Measurements from ENCODE around the gene IL34. TPM values are rescaled to one million over a fixed set of nuclear protein-coding genes. Genes with fewer than 3 reads are reported as not detected.

The IL34 gene
- total RNA-seq, 1 donor from 2014 or later = 6.1 TPM

- Histone ChIP-seq H3K36me3 (no peaks in the 10 kb centered on the region), H3K4me3 (no peak overlapping the region), H3K4me1 (peaks cover 86% of the 10 kb centered on the region), H3K27me3 (no peaks in the 10 kb centered on the region), H3K9me3 (no peaks in the 10 kb centered on the region), H3K27ac (peak overlapping the region; percentile 98)
- intact Hi-C loops (cut with DNase I) = no loop called here
- no peak for DNase-seq (ENCODE audit: extremely low spot score in 2 of 2)
- TF ChIP-seq POLR2AphosphoS5 (IDR thresholded peaks at IDR 0.05; ENCODE audit: insufficient read depth in 1 of 2, low read depth in 1 of 2) = no peak
- TF ChIP-seq POLR2A (IDR thresholded peaks at IDR 0.05) = no peak
- TF ChIP-seq, protein P1, sequence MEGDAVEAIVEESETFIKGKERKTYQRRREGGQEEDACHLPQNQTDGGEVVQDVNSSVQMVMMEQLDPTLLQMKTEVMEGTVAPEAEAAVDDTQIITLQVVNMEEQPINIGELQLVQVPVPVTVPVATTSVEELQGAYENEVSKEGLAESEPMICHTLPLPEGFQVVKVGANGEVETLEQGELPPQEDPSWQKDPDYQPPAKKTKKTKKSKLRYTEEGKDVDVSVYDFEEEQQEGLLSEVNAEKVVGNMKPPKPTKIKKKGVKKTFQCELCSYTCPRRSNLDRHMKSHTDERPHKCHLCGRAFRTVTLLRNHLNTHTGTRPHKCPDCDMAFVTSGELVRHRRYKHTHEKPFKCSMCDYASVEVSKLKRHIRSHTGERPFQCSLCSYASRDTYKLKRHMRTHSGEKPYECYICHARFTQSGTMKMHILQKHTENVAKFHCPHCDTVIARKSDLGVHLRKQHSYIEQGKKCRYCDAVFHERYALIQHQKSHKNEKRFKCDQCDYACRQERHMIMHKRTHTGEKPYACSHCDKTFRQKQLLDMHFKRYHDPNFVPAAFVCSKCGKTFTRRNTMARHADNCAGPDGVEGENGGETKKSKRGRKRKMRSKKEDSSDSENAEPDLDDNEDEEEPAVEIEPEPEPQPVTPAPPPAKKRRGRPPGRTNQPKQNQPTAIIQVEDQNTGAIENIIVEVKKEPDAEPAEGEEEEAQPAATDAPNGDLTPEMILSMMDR (IDR thresholded peaks at IDR 0.05) = no peak
These were observed 42.9 kb downstream of the IL34 start for GRCh38 chr16:70689035-70689969.

GRCh38 chr16:70689970-70690891 is 43.9 kb downstream of the IL34 start:
- TF ChIP-seq POLR2AphosphoS5 (IDR thresholded peaks at IDR 0.05; ENCODE audit: insufficient read depth in 1 of 2, low read depth in 1 of 2) (no peak), POLR2A (IDR thresholded peaks at IDR 0.05) (no peak)
- TF ChIP-seq, protein P1 (IDR thresholded peaks at IDR 0.05) = no peak
- intact Hi-C loops (cut with DNase I) = no loop called here

GRCh38 chr16:70691223-70692129 is 45.1 kb downstream of the IL34 start:
- intact Hi-C loops (cut with DNase I) = no loop called here
- peak overlapping the region; percentile 98 for H3K27ac ChIP-seq
- H3K4me1 ChIP-seq = peaks cover 100% of the 10 kb centered on the region
- no peak for DNase-seq (ENCODE audit: extremely low spot score in 2 of 2)
- peak; percentile 49 to 82 for TF ChIP-seq POLR2AphosphoS5 (IDR thresholded peaks at IDR 0.05; ENCODE audit: insufficient read depth in 1 of 2, low read depth in 1 of 2)
- no peak for TF ChIP-seq POLR2A (IDR thresholded peaks at IDR 0.05)
- H3K4me3 ChIP-seq = no peak overlapping the region
- no peaks in the 10 kb centered on the region for H3K27me3 ChIP-seq
- no peaks in the 10 kb centered on the region for H3K36me3 ChIP-seq
- no peaks in the 10 kb centered on the region for H3K9me3 ChIP-seq

More at GRCh38 chr16:70689970-70690891, 43.9 kb downstream of the IL34 start:
- H3K36me3 ChIP-seq = no peaks in the 10 kb centered on the region
- peaks cover 90% of the 10 kb centered on the region for H3K4me1 ChIP-seq
- no peaks in the 10 kb centered on the region for H3K9me3 ChIP-seq
- H3K4me3 ChIP-seq = no peak overlapping the region
- DNase-seq (ENCODE audit: extremely low spot score in 2 of 2) = no peak
- H3K27me3 ChIP-seq = no peaks in the 10 kb centered on the region
- peak overlapping the region; percentile 98 for H3K27ac ChIP-seq

DNA sequence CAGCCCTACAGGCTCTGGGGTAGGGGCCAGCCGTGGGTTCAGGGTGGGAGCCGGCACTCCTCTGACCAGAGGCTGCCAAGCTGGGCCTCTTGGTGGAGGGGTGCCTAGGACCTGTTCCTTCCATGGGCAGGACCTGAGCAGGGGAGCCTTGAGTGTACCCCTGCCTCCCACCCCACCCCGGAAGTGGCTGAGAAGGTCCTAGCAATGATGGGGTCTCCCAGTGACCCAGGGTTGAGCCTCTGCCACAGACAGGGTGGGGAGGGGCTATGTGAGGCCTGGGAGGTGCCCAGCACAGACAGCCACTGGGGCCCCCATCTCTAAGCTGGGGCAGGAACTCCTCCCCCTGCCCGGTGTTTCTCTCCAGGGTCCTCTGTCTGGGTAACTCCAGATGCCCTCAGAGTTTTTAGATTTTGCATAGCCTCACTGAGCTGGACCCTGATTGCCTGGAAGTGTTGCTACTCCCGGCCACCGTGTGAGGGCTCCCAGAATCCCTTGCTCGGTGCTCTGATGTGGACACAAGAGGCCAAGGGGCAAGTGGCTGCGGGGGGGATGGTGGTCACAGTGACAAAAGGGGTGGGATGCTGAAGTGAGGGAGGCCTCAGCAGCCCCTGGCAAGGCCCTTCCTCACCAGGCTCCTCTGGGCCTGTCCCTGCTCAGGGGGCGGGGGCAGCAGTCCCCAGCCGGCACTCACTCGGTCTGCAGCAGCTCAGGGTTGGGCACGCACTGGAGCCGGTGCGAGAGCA is 45.9 kb downstream of the IL34 start:
- peaks cover 100% of the 10 kb centered on the region for H3K4me1 ChIP-seq
- intact Hi-C loops (cut with DNase I) = no loop called here
- no peak overlapping the region for H3K4me3 ChIP-seq
- no peaks in the 10 kb centered on the region for H3K36me3 ChIP-seq
- H3K9me3 ChIP-seq = no peaks in the 10 kb centered on the region
- peak overlapping the region; percentile 98 for H3K27ac ChIP-seq
- TF ChIP-seq POLR2AphosphoS5 (IDR thresholded peaks at IDR 0.05; ENCODE audit: insufficient read depth in 1 of 2, low read depth in 1 of 2) = peak in 1 of 2 donors; percentile 62
- TF ChIP-seq POLR2A (IDR thresholded peaks at IDR 0.05) = no peak
- no peaks in the 10 kb centered on the region for H3K27me3 ChIP-seq
- DNase-seq (ENCODE audit: extremely low spot score in 2 of 2) = no peak

All from vagina (tissue), 2 donors.